ENCODE data around the gene ATP1B1.

The ATP1B1 gene

DNA sequence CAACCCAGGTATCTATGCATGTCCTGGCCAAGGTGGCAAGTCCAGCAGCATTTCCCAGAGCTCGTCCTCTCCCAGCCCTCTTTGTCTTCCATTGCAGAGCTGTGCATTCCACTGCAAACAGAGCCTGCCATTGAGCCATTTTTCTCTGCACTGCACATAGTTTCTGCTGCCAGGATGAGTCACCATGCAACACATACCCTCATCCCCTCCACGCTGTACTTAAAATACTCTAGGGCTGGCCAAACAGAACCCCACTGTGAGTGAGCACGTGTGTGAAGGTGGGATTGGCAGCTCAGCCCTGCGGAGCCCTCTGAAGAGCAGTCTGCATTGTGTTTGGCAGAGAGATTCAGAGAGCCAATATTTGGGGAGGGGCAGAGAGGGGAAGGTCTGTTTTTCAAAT lies 3.9 kb upstream of the ATP1B1 start:
- ATAC-seq (replicated peaks; ENCODE audit: extremely low read depth, poor library complexity, severe bottlenecking) (no peak), DNase-seq (ENCODE audit: low spot score in 2 of 2) (no peak)
- Mint-ChIP-seq H3K27ac (ENCODE audit: low read depth) (no peak overlapping the region), H3K4me3 (no peak overlapping the region), H3K4me1 (peaks cover 6% of the 10 kb centered on the region), H3K27me3 (no peaks in the 10 kb centered on the region), H3K36me3 (ENCODE audit: insufficient read depth) (peaks cover 7% of the 10 kb centered on the region), H3K9me3 (no peaks in the 10 kb centered on the region)

DNA sequence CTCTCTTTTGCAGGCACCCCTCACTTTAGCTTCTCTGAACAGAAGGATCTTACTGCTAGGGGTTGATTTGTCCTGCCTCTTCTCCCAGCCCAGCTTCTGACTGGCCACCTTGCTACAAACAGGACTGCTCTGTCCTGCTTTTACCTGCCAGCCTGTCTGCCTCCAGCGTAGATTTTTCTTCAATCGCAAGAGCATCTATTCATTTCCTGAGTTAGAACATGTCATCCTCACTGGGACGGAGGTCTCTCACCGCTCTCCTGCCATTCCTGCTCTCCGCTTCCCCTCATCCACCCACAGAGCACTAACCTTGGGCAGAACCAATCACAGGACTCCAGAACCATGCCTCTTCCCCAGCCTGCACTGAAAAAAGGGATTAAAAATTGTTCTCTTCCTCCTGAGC lies 3.5 kb upstream of the ATP1B1 start:
- ATAC-seq (replicated peaks; ENCODE audit: extremely low read depth, poor library complexity, severe bottlenecking): no peak
- no peak overlapping the region for H3K27ac Mint-ChIP-seq (ENCODE audit: low read depth)
- no peak for DNase-seq (ENCODE audit: low spot score in 2 of 2)
- peaks cover 6% of the 10 kb centered on the region for H3K4me1 Mint-ChIP-seq
- no peaks in the 10 kb centered on the region for H3K27me3 Mint-ChIP-seq
- H3K4me3 Mint-ChIP-seq: no peak overlapping the region
- no peaks in the 10 kb centered on the region for H3K9me3 Mint-ChIP-seq
- peaks cover 7% of the 10 kb centered on the region for H3K36me3 Mint-ChIP-seq (ENCODE audit: insufficient read depth)

DNA sequence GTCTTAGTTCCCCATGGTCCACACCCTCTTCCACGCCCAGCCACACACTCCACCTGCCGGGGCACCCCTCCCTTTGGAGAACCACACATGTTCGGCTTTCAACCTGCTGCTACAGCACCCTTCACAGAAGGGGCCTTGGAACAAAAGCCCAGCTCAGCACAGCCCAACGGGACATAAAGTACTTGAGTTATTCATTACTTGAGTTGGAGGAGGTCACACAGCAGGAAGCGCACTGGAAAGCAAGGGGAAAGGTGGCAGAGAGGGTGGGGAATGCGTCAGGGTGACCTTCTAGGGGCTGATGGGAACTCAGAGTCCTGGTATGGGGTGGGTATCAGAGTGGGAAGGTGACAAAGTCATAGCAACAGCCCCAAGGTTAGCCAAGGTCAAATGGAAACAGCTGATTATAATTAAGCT lies 3.0 kb upstream of the ATP1B1 start:
- Mint-ChIP-seq H3K9me3 (no peaks in the 10 kb centered on the region), H3K27ac (ENCODE audit: low read depth) (no peak overlapping the region), H3K27me3 (no peaks in the 10 kb centered on the region), H3K36me3 (ENCODE audit: insufficient read depth) (peaks cover 7% of the 10 kb centered on the region), H3K4me1 (peaks cover 6% of the 10 kb centered on the region), H3K4me3 (no peak overlapping the region)
- DNase-seq (ENCODE audit: low spot score in 2 of 2): no peak
- ATAC-seq (replicated peaks; ENCODE audit: extremely low read depth, poor library complexity, severe bottlenecking): no peak

- peaks cover 14% of the 10 kb centered on the region for H3K4me1 Mint-ChIP-seq
- peaks cover 6% of the 10 kb centered on the region for H3K36me3 Mint-ChIP-seq (ENCODE audit: insufficient read depth)
- H3K4me3 Mint-ChIP-seq: peak overlapping the region; percentile 81
- peak overlapping the region; percentile 32 for H3K27ac Mint-ChIP-seq (ENCODE audit: low read depth)
- H3K27me3 Mint-ChIP-seq: no peaks in the 10 kb centered on the region
- no peak for ATAC-seq (replicated peaks; ENCODE audit: extremely low read depth, poor library complexity, severe bottlenecking)
- H3K9me3 Mint-ChIP-seq: no peaks in the 10 kb centered on the region
- DNase-seq (ENCODE audit: low spot score in 2 of 2): no peak
Measured at GRCh38 chr1:169105087-169105433, 1.4 kb upstream of the ATP1B1 start.

GRCh38 chr1:169105434-169106094 lies 926 bp upstream of the ATP1B1 start:
- peak overlapping the region; percentile 32 for H3K27ac Mint-ChIP-seq (ENCODE audit: low read depth)
- H3K4me3 Mint-ChIP-seq: peak overlapping the region; percentile 81
- DNase-seq (ENCODE audit: low spot score in 2 of 2) (peak in 1 of 2 donors; percentile 14), ATAC-seq (replicated peaks; ENCODE audit: extremely low read depth, poor library complexity, severe bottlenecking) (no peak)
- H3K36me3 Mint-ChIP-seq (ENCODE audit: insufficient read depth): peaks cover 6% of the 10 kb centered on the region
- no peaks in the 10 kb centered on the region for H3K27me3 Mint-ChIP-seq
- H3K9me3 Mint-ChIP-seq: no peaks in the 10 kb centered on the region
- H3K4me1 Mint-ChIP-seq: peaks cover 20% of the 10 kb centered on the region

GRCh38 chr1:169106921-169107602 lies 572 bp downstream of the ATP1B1 start:
- Mint-ChIP-seq H3K4me3 (peak overlapping the region; percentile 81), H3K9me3 (no peaks in the 10 kb centered on the region), H3K4me1 (peaks cover 22% of the 10 kb centered on the region), H3K27ac (ENCODE audit: low read depth) (peak overlapping the region; percentile 49), H3K27me3 (no peaks in the 10 kb centered on the region), H3K36me3 (ENCODE audit: insufficient read depth) (peaks cover 6% of the 10 kb centered on the region)
- ATAC-seq (replicated peaks; ENCODE audit: extremely low read depth, poor library complexity, severe bottlenecking) (no peak), DNase-seq (ENCODE audit: low spot score in 2 of 2) (no peak)

DNA sequence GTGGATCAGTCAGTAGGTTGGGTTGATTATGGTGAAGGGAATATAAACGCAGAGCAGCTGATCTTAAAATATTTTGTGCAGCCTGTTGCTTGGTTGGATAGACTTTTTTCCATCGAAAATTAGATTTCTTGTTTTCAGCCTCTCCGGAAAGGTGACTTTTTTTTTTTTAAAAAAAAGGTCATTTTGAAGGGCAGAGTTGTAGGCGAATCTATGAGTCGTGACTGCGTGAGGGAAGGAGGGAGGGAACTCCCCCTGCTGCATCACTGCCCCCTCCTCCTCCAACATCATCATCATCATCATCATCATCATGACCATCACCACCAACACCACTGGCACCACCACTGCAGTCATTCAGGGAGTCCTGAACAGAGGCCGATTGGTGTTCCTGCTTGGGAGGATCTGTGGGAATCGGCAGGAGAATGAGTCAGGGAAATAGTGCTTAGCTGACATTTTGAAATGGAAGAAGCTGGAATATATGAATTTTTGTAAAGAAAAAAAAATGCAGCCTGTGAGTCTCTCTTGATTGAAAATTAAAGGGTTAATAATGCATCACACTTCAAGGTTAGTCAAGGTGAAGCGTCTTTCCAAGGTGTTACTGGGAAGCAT lies 1.2 kb downstream of the ATP1B1 start:
- ATAC-seq (replicated peaks; ENCODE audit: extremely low read depth, poor library complexity, severe bottlenecking) (no peak), DNase-seq (ENCODE audit: low spot score in 2 of 2) (no peak)
- Mint-ChIP-seq H3K9me3 (no peaks in the 10 kb centered on the region), H3K27ac (ENCODE audit: low read depth) (peak overlapping the region; percentile 49), H3K27me3 (no peaks in the 10 kb centered on the region), H3K4me1 (peaks cover 22% of the 10 kb centered on the region), H3K4me3 (peak overlapping the region; percentile 81), H3K36me3 (ENCODE audit: insufficient read depth) (peaks cover 6% of the 10 kb centered on the region)

- ATAC-seq (replicated peaks; ENCODE audit: extremely low read depth, poor library complexity, severe bottlenecking): no peak
- no peaks in the 10 kb centered on the region for H3K9me3 Mint-ChIP-seq
- H3K36me3 Mint-ChIP-seq (ENCODE audit: insufficient read depth): peaks cover 6% of the 10 kb centered on the region
- H3K27me3 Mint-ChIP-seq: no peaks in the 10 kb centered on the region
- H3K4me3 Mint-ChIP-seq: peak overlapping the region; percentile 81
- DNase-seq (ENCODE audit: low spot score in 2 of 2): no peak
- no peak overlapping the region for H3K27ac Mint-ChIP-seq (ENCODE audit: low read depth)
- H3K4me1 Mint-ChIP-seq: peaks cover 22% of the 10 kb centered on the region
Measured at GRCh38 chr1:169108223-169108622, 1.7 kb downstream of the ATP1B1 start.

GRCh38 chr1:169108863-169109560 lies 2.5 kb downstream of the ATP1B1 start:
- Mint-ChIP-seq H3K27ac (ENCODE audit: low read depth) (no peak overlapping the region), H3K36me3 (ENCODE audit: insufficient read depth) (peaks cover 6% of the 10 kb centered on the region), H3K9me3 (no peaks in the 10 kb centered on the region), H3K4me3 (no peak overlapping the region), H3K4me1 (peaks cover 22% of the 10 kb centered on the region), H3K27me3 (no peaks in the 10 kb centered on the region)
- ATAC-seq (replicated peaks; ENCODE audit: extremely low read depth, poor library complexity, severe bottlenecking): no peak
- DNase-seq (ENCODE audit: low spot score in 2 of 2): no peak

GRCh38 chr1:169109561-169110134 lies 3.2 kb downstream of the ATP1B1 start:
- peaks cover 6% of the 10 kb centered on the region for H3K36me3 Mint-ChIP-seq (ENCODE audit: insufficient read depth)
- no peaks in the 10 kb centered on the region for H3K9me3 Mint-ChIP-seq
- H3K27ac Mint-ChIP-seq (ENCODE audit: low read depth): no peak overlapping the region
- peak overlapping the region; percentile 21 for H3K4me3 Mint-ChIP-seq
- ATAC-seq (replicated peaks; ENCODE audit: extremely low read depth, poor library complexity, severe bottlenecking) (no peak), DNase-seq (ENCODE audit: low spot score in 2 of 2) (no peak)
- peaks cover 22% of the 10 kb centered on the region for H3K4me1 Mint-ChIP-seq
- H3K27me3 Mint-ChIP-seq: no peaks in the 10 kb centered on the region

- no peak overlapping the region for H3K27ac Mint-ChIP-seq (ENCODE audit: low read depth)
- ATAC-seq (replicated peaks; ENCODE audit: extremely low read depth, poor library complexity, severe bottlenecking) (no peak), DNase-seq (ENCODE audit: low spot score in 2 of 2) (no peak)
- peaks cover 8% of the 10 kb centered on the region for H3K36me3 Mint-ChIP-seq (ENCODE audit: insufficient read depth)
- peaks cover 22% of the 10 kb centered on the region for H3K4me1 Mint-ChIP-seq
- H3K9me3 Mint-ChIP-seq: no peaks in the 10 kb centered on the region
- H3K27me3 Mint-ChIP-seq: no peaks in the 10 kb centered on the region
- peak overlapping the region; percentile 21 for H3K4me3 Mint-ChIP-seq
Measured at GRCh38 chr1:169110236-169110635, 3.7 kb downstream of the ATP1B1 start.

GRCh38 chr1:169110689-169111447 lies 4.4 kb downstream of the ATP1B1 start:
- no peak for ATAC-seq (replicated peaks; ENCODE audit: extremely low read depth, poor library complexity, severe bottlenecking)
- H3K27me3 Mint-ChIP-seq: no peaks in the 10 kb centered on the region
- H3K9me3 Mint-ChIP-seq: no peaks in the 10 kb centered on the region
- H3K4me3 Mint-ChIP-seq: peak overlapping the region; percentile 21
- peaks cover 22% of the 10 kb centered on the region for H3K4me1 Mint-ChIP-seq
- peaks cover 9% of the 10 kb centered on the region for H3K36me3 Mint-ChIP-seq (ENCODE audit: insufficient read depth)
- no peak for DNase-seq (ENCODE audit: low spot score in 2 of 2)
- no peak overlapping the region for H3K27ac Mint-ChIP-seq (ENCODE audit: low read depth)

Data from central memory CD8-positive, alpha-beta T cell (primary cell).